Panc1 (cell line): ENCODE results near the gene IGFL4. TPM values are rescaled to one million over a fixed set of nuclear protein-coding genes. Genes with fewer than 3 reads are reported as not detected.

ENCODE experiments used
- ATAC-seq: fragments of 200-7000 bp; cut with Tn5 transposase; 2 replicates; pipeline ENCODE4 v1.9.1; 2020; ENCODE audit warnings: mild to moderate bottlenecking, moderate library complexity
- BruUV-seq: library from RNA; stranded (reverse); fragments of 400-500 nt; replicated peaks from 2 replicates; lab custom pipeline; 2021; lab: Mats Ljungman, UMichigan
- CTCF ChIA-PET: fragments of 300-600 bp; sonication (Branson Sonifier 250); formaldehyde crosslinking; loops from one replicate; lab custom pipeline; 2022; ENCODE audit warnings: antibody characterized with exemption; lab: Charles Lee
- POLR2A ChIA-PET: fragments of 300-600 bp; sonication (Branson Sonifier 250); formaldehyde crosslinking; loops from one replicate; lab custom pipeline; 2022; ENCODE audit warnings: antibody characterized with exemption; lab: Charles Lee
- DNase-seq: peaks from one replicate; pipeline ENCODE4 v3.0.0-alpha.2; 2010; ENCODE audit warnings: low read depth, low spot score
- H3K27ac ChIP-seq: 2 replicates; pipeline ENCODE4 v1.5.1; 2011; ENCODE audit warnings: mild to moderate bottlenecking, low read length, inconsistent platforms
- H3K27me3 ChIP-seq: fragments of 200-500 bp; sonication (Bioruptor generic); 2 replicates; pipeline ENCODE4 v1.6.0; 2014; ENCODE audit warnings: low read length, inconsistent platforms; ENCODE audit not compliant: control insufficient read depth, insufficient read depth
- H3K36me3 ChIP-seq: fragments of 200-500 bp; sonication (Bioruptor generic); 2 replicates; pipeline ENCODE4 v1.5.1; 2014; ENCODE audit warnings: inconsistent platforms, mild to moderate bottlenecking, low read length, moderate library complexity; ENCODE audit not compliant: control insufficient read depth, insufficient read depth
- H3K4me1 ChIP-seq: 2 replicates; pipeline ENCODE4 v1.5.1; 2011; ENCODE audit warnings: inconsistent platforms, mild to moderate bottlenecking, low read length, moderate library complexity; ENCODE audit not compliant: control insufficient read depth, insufficient read depth
- H3K4me3 ChIP-seq, 2 experiments: 2 replicates each; pipeline ENCODE4 v1.5.1; 2011 to 2012; ENCODE audit warnings: low read depth in 2 of 2, low read length in 2 of 2, mild to moderate bottlenecking in 2 of 2, inconsistent platforms in 1 of 2, moderate library complexity in 1 of 2
- H3K9me3 ChIP-seq: fragments of 200-500 bp; sonication (Bioruptor generic); 2 replicates; pipeline ENCODE4 v1.5.1; 2014; ENCODE audit warnings: low read depth, mild to moderate bottlenecking, inconsistent platforms, low read length, moderate library complexity; ENCODE audit not compliant: control insufficient read depth, insufficient read depth
- POLR2AphosphoS5 ChIP-seq: IDR thresholded peaks from 2 replicates; pipeline ENCODE4 v1.6.1; 2012; ENCODE audit warnings: mild to moderate bottlenecking, low read depth, low read length, moderate library complexity
- SIN3A ChIP-seq: IDR thresholded peaks from 2 replicates; pipeline ENCODE4 v1.6.1; 2012; ENCODE audit warnings: low read depth, mild to moderate bottlenecking, low read length, moderate library complexity, borderline replicate concordance; ENCODE audit not compliant: insufficient read depth
- TCF7L2 ChIP-seq: IDR thresholded peaks from 2 replicates; pipeline ENCODE4 v1.6.1; 2011; ENCODE audit warnings: mild to moderate bottlenecking, low read depth, low read length, inconsistent platforms
- in situ Hi-C: cut with HindIII; loops from 2 replicates; pipeline ENCODE4 v1.10.0; 2016; ENCODE audit warnings: low sequenced_read_pairs, low pct_unique_long_range_greater_than_20kb
- intact Hi-C: fragments of 100-400 bp; cut with micrococcal nuclease; formaldehyde crosslinking; loops from one replicate; pipeline ENCODE4 v1.10.0; 2022; ENCODE audit not compliant: unreplicated experiment
- total RNA-seq: library from RNA; stranded (reverse); gene quantifications from one replicate; pipeline ENCODE4 v1.2.1, GENCODE V29; 2021; ENCODE audit not compliant: unreplicated experiment
- TF ChIP-seq, protein P1 (sequence below), 2 experiments: IDR thresholded peaks; 2 replicates each; pipeline ENCODE4 v1.6.1; 2011 to 2012; ENCODE audit warnings: low read depth in 2 of 2, control low read depth in 1 of 2, low read length in 1 of 2, mild to moderate bottlenecking in 1 of 2, moderate library complexity in 1 of 2; ENCODE audit not compliant: insufficient read depth in 1 of 2
- TF ChIP-seq, protein P2 (sequence below): fragments of 450-650 bp; IDR thresholded peaks from 2 replicates; pipeline ENCODE4 v1.5.1; 2017; ENCODE audit warnings: mild to moderate bottlenecking

The IGFL4 gene
- total RNA-seq, 1 experiment from 2014 or later, result 0.39 TPM

DNA sequence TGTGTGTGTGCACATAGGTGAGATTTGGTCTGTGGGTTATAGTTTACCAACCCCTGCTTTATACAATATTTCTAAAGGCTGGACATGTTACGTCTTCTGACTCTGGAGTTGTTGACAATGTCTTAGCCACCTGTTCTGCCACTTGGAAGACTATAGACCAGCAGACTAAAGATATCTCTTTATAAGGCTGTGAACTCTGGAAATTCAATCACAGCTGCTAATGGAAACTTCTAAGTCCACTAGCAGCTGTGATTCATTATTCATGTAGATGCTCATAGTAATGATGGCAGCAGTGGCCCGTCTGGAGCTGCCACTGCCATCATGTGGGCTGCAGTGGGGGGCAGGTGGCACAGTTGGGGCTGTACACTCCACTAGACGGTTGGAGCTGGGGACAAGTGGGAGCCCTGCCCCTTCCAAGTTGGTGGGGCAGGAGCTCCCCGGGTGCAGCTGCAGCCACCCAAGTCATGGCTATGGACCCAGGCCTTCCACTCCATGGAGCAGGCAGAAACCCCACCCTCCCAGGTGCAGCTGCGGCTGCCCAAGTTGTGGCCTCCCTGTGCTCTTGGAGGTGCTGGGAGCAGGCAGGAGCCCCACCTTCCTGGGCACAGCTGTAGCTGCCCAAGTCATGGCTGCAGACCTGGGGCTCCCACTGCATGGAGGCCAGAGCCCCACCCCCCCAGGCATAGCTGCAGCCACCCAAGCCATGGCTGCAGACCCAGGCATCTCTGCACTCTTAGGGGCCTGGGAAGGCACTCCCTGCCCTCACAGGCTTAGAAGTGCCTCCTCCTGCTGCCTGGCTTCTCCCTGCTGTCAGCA, 8.8 kb downstream of the IGFL4 start:
- intact Hi-C loops (no loop called here), in situ Hi-C loops (no loop called here)
- H3K4me1 ChIP-seq, result no peaks in the 10 kb centered on the region
- POLR2A ChIA-PET, result interaction anchor here (0.6 kb wide), 1 partner anchor 268 kb away, joined by 6 read pairs; no protein-coding TSS in a partner anchor
- no peaks in the 10 kb centered on the region for H3K36me3 ChIP-seq
- no peaks in the 10 kb centered on the region for H3K9me3 ChIP-seq
- DNase-seq, result no peak
- CTCF ChIA-PET, result interaction anchor here (1.8 kb wide), 1 partner anchor 45 kb away, joined by 5 read pairs; no protein-coding TSS in a partner anchor
- H3K27me3 ChIP-seq, result no peaks in the 10 kb centered on the region
- BruUV-seq, result no TSS peak
- TF ChIP-seq TCF7L2 (no peak), POLR2AphosphoS5 (no peak), SIN3A (no peak)
- TF ChIP-seq, protein P1, sequence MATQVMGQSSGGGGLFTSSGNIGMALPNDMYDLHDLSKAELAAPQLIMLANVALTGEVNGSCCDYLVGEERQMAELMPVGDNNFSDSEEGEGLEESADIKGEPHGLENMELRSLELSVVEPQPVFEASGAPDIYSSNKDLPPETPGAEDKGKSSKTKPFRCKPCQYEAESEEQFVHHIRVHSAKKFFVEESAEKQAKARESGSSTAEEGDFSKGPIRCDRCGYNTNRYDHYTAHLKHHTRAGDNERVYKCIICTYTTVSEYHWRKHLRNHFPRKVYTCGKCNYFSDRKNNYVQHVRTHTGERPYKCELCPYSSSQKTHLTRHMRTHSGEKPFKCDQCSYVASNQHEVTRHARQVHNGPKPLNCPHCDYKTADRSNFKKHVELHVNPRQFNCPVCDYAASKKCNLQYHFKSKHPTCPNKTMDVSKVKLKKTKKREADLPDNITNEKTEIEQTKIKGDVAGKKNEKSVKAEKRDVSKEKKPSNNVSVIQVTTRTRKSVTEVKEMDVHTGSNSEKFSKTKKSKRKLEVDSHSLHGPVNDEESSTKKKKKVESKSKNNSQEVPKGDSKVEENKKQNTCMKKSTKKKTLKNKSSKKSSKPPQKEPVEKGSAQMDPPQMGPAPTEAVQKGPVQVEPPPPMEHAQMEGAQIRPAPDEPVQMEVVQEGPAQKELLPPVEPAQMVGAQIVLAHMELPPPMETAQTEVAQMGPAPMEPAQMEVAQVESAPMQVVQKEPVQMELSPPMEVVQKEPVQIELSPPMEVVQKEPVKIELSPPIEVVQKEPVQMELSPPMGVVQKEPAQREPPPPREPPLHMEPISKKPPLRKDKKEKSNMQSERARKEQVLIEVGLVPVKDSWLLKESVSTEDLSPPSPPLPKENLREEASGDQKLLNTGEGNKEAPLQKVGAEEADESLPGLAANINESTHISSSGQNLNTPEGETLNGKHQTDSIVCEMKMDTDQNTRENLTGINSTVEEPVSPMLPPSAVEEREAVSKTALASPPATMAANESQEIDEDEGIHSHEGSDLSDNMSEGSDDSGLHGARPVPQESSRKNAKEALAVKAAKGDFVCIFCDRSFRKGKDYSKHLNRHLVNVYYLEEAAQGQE (IDR thresholded peaks at IDR 0.05; ENCODE audit: insufficient read depth in 1 of 2, low read depth in 2 of 2, low read length in 1 of 2), result no peak
- TF ChIP-seq, protein P2, sequence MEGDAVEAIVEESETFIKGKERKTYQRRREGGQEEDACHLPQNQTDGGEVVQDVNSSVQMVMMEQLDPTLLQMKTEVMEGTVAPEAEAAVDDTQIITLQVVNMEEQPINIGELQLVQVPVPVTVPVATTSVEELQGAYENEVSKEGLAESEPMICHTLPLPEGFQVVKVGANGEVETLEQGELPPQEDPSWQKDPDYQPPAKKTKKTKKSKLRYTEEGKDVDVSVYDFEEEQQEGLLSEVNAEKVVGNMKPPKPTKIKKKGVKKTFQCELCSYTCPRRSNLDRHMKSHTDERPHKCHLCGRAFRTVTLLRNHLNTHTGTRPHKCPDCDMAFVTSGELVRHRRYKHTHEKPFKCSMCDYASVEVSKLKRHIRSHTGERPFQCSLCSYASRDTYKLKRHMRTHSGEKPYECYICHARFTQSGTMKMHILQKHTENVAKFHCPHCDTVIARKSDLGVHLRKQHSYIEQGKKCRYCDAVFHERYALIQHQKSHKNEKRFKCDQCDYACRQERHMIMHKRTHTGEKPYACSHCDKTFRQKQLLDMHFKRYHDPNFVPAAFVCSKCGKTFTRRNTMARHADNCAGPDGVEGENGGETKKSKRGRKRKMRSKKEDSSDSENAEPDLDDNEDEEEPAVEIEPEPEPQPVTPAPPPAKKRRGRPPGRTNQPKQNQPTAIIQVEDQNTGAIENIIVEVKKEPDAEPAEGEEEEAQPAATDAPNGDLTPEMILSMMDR, result no peak
- H3K4me3 ChIP-seq, result no peak overlapping the region
- no peak for ATAC-seq
- H3K27ac ChIP-seq, result no peak overlapping the region

DNA sequence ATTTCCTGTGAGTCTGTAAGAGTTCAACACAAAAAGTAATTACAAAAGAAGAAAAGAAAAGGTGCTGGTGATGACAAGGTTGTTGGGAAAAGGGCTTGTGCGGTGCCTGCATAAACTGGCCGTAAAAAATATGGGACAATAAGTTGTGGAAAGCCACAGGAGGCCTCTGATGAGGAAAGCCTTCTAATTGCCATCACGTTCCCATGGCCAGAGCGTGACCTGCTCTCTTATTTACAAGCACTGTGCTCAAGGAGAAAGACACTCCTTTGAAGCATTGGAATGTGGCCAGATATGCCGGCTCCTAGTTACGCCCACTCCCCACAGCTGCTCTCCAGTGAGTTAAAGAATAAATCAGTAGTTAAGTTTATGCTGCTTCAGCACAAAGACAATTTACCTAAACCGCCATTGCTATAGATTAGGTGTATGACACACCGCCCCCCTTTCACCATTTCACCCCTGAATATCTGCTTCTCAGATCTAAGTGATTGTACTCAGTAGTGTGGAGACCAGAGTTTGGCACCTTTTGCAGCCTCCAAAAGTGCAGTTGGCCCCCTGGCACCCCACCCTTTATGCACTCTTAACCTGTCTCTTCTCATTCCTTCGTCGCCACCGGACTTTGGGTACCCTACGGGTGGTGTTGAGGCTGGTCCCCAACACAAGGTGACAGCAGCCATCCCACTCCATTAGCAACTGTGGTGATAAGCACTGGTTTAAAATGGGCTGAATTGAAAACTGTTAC, 9.8 kb downstream of the IGFL4 start:
- Histone ChIP-seq H3K9me3 (no peaks in the 10 kb centered on the region), H3K27ac (no peak overlapping the region), H3K27me3 (no peaks in the 10 kb centered on the region), H3K4me3 (no peak overlapping the region), H3K36me3 (no peaks in the 10 kb centered on the region), H3K4me1 (no peaks in the 10 kb centered on the region)
- in situ Hi-C loops (no loop called here), intact Hi-C loops (no loop called here)
- DNase-seq (no peak), ATAC-seq (no peak)
- TF ChIP-seq, protein P2, result no peak
- TF ChIP-seq, protein P1 (IDR thresholded peaks at IDR 0.05; ENCODE audit: insufficient read depth in 1 of 2, low read depth in 2 of 2, low read length in 1 of 2), result no peak
- no peak for TF ChIP-seq POLR2AphosphoS5
- no peak for TF ChIP-seq TCF7L2
- TF ChIP-seq SIN3A, result no peak
- BruUV-seq, result no TSS peak
- ChIA-PET POLR2A (no interaction called here), CTCF (no interaction called here)
